GM12878 (cell line): ENCODE measurements around the gene ELL2. TPM values are rescaled to one million over a fixed set of nuclear protein-coding genes. Genes with fewer than 3 reads are reported as not detected.

Experiments used
- ASH2L ChIP-seq: fragments of 300-600, 200-600 bp; sonication (generic); IDR thresholded peaks from 2 replicates; pipeline ENCODE4 v1.6.1; 2017; ENCODE audit warnings: low read depth, mild to moderate bottlenecking, borderline replicate concordance
- EED ChIP-seq: sonication (generic); IDR thresholded peaks from 2 replicates; pipeline ENCODE4 v1.6.1; 2016; ENCODE audit warnings: antibody characterized with exemption, low read depth
- ESRRA ChIP-seq: IDR thresholded peaks from 2 replicates; pipeline ENCODE4 v1.6.1; 2012; ENCODE audit warnings: mild to moderate bottlenecking, low read length, improper control_type of control experiment
- EZH2 ChIP-seq: IDR thresholded peaks from 2 replicates; pipeline ENCODE4 v1.6.1; 2012; ENCODE audit warnings: low read depth, mild to moderate bottlenecking, control low read depth, inconsistent platforms, low read length, borderline replicate concordance; ENCODE audit not compliant: control insufficient read depth
- HCFC1 ChIP-seq: fragments of 150-350 bp; IDR thresholded peaks from 2 replicates; pipeline ENCODE4 v1.6.1; 2014; ENCODE audit warnings: low read length
- KAT2A ChIP-seq: conservative IDR thresholded peaks from 2 replicates; pipeline ENCODE4 v1.6.1; 2011; ENCODE audit warnings: low read depth, low read length; ENCODE audit not compliant: control insufficient read depth
- MEF2A ChIP-seq: IDR thresholded peaks from 2 replicates; pipeline ENCODE4 v1.6.1; 2011; ENCODE audit warnings: low read depth, mild to moderate bottlenecking, low read length, moderate library complexity; ENCODE audit not compliant: insufficient read depth
- NFXL1 ChIP-seq: fragments of 450-650 bp; IDR thresholded peaks from 2 replicates; pipeline ENCODE4 v1.6.1; 2017; ENCODE audit warnings: antibody characterized with exemption, mild to moderate bottlenecking, borderline replicate concordance
- NR2C1 ChIP-seq: fragments of 450-650 bp; IDR thresholded peaks from 2 replicates; pipeline ENCODE4 v1.6.1; 2017; ENCODE audit warnings: antibody characterized with exemption, mild to moderate bottlenecking, moderate library complexity
- PAX5 ChIP-seq: IDR thresholded peaks from 2 replicates; pipeline ENCODE4 v1.6.1; 2011; ENCODE audit warnings: low read depth, low read length, borderline replicate concordance
- SIX5 ChIP-seq: IDR thresholded peaks from 2 replicates; pipeline ENCODE4 v1.6.1; 2011; ENCODE audit warnings: mild to moderate bottlenecking, low read depth, low read length, moderate library complexity; ENCODE audit not compliant: severe bottlenecking
- SMC3 ChIP-seq: IDR thresholded peaks from 2 replicates; pipeline ENCODE4 v1.6.1; 2011; ENCODE audit warnings: low read length, improper control_type of control experiment, borderline replicate concordance
- SREBF1 ChIP-seq: IDR thresholded peaks from 2 replicates; pipeline ENCODE4 v1.6.1; 2012; ENCODE audit warnings: mild to moderate bottlenecking, low read length
- TAF1 ChIP-seq: IDR thresholded peaks from 2 replicates; pipeline ENCODE4 v1.6.1; 2011; ENCODE audit warnings: mild to moderate bottlenecking, low read depth, low read length, borderline replicate concordance
- ZSCAN29 ChIP-seq: fragments of 450-650 bp; IDR thresholded peaks from 2 replicates; pipeline ENCODE4 v1.6.1; 2017; ENCODE audit warnings: mild to moderate bottlenecking, moderate library complexity
- ZZZ3 ChIP-seq: IDR thresholded peaks from 2 replicates; pipeline ENCODE4 v1.6.1; 2011; ENCODE audit warnings: low read depth; ENCODE audit not compliant: control insufficient read depth, insufficient read length
- polyA plus RNA-seq, 11 experiments: library from polyadenylated mRNA; depleted of rRNA in 4 of 11; unstranded in 6 of 11; stranded (reverse) in 5 of 11; fragments of >200 nt; fragmentation: Nextera tagmentation in 4 of 11; fragmentation: Illumina TruSeq in 1 of 11; extraction: Ambion mirVana in 4 of 11; extraction: Trizol in 1 of 11; gene quantifications; 1 replicate in 1 of 11; 2 replicates in 10 of 11; pipeline versions ENCODE4 v1.2.1 to v1.2.3, GENCODE V29; 2011 to 2016; ENCODE audit warnings: inconsistent platforms in 2 of 11, missing spikeins in 2 of 11, low read depth in 1 of 11
- total RNA-seq, 4 experiments: library from RNA; depleted of rRNA in 3 of 4; stranded (reverse); fragments of >200 nt in 3 of 4; fragmentation: Illumina TruSeq in 1 of 4; extraction: Trizol in 1 of 4; gene quantifications; 2 replicates each; pipeline versions ENCODE4 v1.2.1 to v1.2.3, GENCODE V29; 2013 to 2021
- TF ChIP-seq, protein P1 (sequence below): fragments of 450-650 bp; formaldehyde crosslinking; IDR thresholded peaks from 2 replicates; pipeline ENCODE4 v1.4.0; 2022; ENCODE audit warnings: mild to moderate bottlenecking, moderate library complexity
- TF ChIP-seq, protein P2 (sequence below): fragments of 150-350 bp; IDR thresholded peaks from 2 replicates; pipeline ENCODE4 v1.6.1; 2016; ENCODE audit warnings: low read depth, low read length
- TF ChIP-seq, protein P3 (sequence below): fragments of 150-350 bp; IDR thresholded peaks from 2 replicates; pipeline ENCODE4 v1.6.1; 2014; ENCODE audit warnings: mild to moderate bottlenecking, low read depth, low read length
- TF ChIP-seq, protein P4 (sequence below): fragments of 450-650 bp; IDR thresholded peaks from 2 replicates; pipeline ENCODE4 v1.6.1; 2016; ENCODE audit warnings: mild to moderate bottlenecking

ELL2 gene
- total and polyA plus RNA-seq, 10 of the 15 experiments (the other 5 are each of a cell fraction or from before 2014, with no cell fraction given): 24.2 to 91.4 (median 57.4) TPM

DNA sequence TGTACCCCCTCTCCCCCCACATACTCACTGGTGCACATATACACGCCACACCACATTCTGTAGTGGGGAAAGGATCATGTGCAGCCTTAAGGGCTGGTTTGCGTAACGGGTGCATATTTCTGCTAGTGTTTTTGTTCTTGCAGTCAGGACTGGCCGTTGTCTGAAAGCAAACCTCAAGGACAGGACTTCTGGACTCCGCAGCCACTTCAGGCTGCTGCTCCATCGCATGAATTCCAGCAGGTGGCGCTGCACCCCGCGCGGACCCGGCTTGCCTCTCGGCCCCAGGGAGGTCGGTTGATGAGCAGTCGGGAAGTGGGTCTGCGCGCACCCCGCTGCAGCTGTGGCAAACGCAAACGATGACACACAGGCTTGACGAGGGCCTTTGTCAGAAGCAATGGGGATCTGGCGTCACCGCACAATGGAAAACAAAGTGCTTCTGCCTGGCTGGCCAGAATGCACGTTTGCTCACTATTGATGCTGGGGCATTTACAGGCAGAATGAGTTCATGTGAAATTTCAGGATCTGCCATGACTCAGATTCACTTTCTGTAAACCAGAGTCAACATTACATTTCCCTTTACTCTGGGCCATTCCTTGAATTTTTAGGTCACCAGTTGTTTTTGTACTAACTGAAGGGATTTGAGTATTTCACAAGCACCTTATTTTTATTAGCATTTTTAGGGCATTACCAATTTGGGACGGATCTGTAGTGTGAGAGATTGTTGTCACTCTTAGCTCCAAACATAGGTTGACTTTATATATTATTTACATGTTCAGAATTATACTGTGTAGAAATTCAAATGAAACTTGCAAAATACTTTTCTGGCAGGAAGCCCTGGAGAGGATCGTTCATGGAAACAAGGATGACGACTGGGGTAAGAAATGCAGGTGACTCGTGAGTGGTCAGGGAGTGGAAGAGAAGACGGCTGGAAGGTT is 102.7 kb downstream of the ELL2 start (continued):
- TF ChIP-seq KAT2A (no peak), PAX5 (peak; percentile 21; the same call in 1 of the 2 replicates), EZH2 (no peak), SIX5 (no peak), SREBF1 (no peak), EED (peak; percentile 58), NR2C1 (no peak), ZSCAN29 (no peak; the same call in 1 of the 2 replicates), ZZZ3 (no peak), MEF2A (peak; percentile 56; the same call in 1 of the 2 replicates), TAF1 (no peak), SMC3 (peak; percentile 96), ASH2L (no peak), HCFC1 (no peak), ESRRA (0 out of 2 replicates have a peak, but pooled peaks have one; percentile 46), NFXL1 (no peak)
- TF ChIP-seq, protein P1, sequence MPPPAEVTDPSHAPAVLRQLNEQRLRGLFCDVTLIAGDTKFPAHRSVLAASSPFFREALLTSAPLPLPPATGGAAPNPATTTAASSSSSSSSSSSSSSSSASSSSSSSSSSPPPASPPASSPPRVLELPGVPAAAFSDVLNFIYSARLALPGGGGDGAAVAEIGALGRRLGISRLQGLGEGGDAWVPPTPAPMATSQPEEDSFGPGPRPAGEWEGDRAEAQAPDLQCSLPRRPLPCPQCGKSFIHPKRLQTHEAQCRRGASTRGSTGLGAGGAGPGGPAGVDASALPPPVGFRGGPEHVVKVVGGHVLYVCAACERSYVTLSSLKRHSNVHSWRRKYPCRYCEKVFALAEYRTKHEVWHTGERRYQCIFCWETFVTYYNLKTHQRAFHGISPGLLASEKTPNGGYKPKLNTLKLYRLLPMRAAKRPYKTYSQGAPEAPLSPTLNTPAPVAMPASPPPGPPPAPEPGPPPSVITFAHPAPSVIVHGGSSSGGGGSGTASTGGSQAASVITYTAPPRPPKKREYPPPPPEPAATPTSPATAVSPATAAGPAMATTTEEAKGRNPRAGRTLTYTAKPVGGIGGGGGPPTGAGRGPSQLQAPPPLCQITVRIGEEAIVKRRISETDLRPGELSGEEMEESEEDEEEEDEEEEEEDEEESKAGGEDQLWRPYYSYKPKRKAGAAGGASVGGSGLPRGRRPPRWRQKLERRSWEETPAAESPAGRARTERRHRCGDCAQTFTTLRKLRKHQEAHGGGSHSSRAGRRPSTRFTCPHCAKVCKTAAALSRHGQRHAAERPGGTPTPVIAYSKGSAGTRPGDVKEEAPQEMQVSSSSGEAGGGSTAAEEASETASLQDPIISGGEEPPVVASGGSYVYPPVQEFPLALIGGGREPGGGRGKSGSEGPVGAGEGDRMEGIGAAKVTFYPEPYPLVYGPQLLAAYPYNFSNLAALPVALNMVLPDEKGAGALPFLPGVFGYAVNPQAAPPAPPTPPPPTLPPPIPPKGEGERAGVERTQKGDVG: no peak
- TF ChIP-seq, protein P2, sequence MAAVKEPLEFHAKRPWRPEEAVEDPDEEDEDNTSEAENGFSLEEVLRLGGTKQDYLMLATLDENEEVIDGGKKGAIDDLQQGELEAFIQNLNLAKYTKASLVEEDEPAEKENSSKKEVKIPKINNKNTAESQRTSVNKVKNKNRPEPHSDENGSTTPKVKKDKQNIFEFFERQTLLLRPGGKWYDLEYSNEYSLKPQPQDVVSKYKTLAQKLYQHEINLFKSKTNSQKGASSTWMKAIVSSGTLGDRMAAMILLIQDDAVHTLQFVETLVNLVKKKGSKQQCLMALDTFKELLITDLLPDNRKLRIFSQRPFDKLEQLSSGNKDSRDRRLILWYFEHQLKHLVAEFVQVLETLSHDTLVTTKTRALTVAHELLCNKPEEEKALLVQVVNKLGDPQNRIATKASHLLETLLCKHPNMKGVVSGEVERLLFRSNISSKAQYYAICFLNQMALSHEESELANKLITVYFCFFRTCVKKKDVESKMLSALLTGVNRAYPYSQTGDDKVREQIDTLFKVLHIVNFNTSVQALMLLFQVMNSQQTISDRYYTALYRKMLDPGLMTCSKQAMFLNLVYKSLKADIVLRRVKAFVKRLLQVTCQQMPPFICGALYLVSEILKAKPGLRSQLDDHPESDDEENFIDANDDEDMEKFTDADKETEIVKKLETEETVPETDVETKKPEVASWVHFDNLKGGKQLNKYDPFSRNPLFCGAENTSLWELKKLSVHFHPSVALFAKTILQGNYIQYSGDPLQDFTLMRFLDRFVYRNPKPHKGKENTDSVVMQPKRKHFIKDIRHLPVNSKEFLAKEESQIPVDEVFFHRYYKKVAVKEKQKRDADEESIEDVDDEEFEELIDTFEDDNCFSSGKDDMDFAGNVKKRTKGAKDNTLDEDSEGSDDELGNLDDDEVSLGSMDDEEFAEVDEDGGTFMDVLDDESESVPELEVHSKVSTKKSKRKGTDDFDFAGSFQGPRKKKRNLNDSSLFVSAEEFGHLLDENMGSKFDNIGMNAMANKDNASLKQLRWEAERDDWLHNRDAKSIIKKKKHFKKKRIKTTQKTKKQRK: no peak
- TF ChIP-seq, protein P3, sequence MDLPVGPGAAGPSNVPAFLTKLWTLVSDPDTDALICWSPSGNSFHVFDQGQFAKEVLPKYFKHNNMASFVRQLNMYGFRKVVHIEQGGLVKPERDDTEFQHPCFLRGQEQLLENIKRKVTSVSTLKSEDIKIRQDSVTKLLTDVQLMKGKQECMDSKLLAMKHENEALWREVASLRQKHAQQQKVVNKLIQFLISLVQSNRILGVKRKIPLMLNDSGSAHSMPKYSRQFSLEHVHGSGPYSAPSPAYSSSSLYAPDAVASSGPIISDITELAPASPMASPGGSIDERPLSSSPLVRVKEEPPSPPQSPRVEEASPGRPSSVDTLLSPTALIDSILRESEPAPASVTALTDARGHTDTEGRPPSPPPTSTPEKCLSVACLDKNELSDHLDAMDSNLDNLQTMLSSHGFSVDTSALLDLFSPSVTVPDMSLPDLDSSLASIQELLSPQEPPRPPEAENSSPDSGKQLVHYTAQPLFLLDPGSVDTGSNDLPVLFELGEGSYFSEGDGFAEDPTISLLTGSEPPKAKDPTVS: no peak
- TF ChIP-seq, protein P4, sequence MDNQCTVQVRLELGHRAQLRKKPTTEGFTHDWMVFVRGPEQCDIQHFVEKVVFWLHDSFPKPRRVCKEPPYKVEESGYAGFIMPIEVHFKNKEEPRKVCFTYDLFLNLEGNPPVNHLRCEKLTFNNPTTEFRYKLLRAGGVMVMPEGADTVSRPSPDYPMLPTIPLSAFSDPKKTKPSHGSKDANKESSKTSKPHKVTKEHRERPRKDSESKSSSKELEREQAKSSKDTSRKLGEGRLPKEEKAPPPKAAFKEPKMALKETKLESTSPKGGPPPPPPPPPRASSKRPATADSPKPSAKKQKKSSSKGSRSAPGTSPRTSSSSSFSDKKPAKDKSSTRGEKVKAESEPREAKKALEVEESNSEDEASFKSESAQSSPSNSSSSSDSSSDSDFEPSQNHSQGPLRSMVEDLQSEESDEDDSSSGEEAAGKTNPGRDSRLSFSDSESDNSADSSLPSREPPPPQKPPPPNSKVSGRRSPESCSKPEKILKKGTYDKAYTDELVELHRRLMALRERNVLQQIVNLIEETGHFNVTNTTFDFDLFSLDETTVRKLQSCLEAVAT: peak; percentile 62; the same call in 1 of the 2 replicates
